Endothelial cell of umbilical vein (primary cell): ENCODE results near the gene PACSIN2. TPM values are rescaled to one million over a fixed set of nuclear protein-coding genes. Genes with fewer than 3 reads are reported as not detected.

Experiments used
- BruUV-seq: library from RNA; stranded (reverse); fragments of 400-500 nt; replicated peaks from 2 replicates; lab custom pipeline; 2021; lab: Mats Ljungman, UMichigan
- CTCF ChIA-PET: fragments of 300-600, 350-600 bp; sonication (Branson Sonifier 250); formaldehyde crosslinking; loops from one replicate; lab custom pipeline; 2021; ENCODE audit warnings: antibody characterized with exemption, inconsistent platforms; lab: Charles Lee
- POLR2A ChIA-PET: fragments of 300-600, 350-600 bp; sonication (Branson Sonifier 250); formaldehyde crosslinking; loops from one replicate; lab custom pipeline; 2021; ENCODE audit warnings: antibody characterized with exemption, inconsistent platforms; lab: Charles Lee
- DNase-seq: peaks from one replicate; pipeline ENCODE4 v3.0.0-alpha.2; 2011; ENCODE audit warnings: low read depth, low spot score
- FAIRE-seq: peaks from 2 replicates; lab custom pipeline; 2011; peaks lifted over from hg19 to GRCh38; lab: Jason Lieb, UNC
- H2AFZ ChIP-seq: 2 replicates; pipeline ENCODE4 v1.6.0; 2012; ENCODE audit warnings: low read depth, low read length, control low read depth, inconsistent platforms
- H3K27ac ChIP-seq: 2 replicates; pipeline ENCODE4 v1.5.1; 2011; ENCODE audit warnings: low read depth, mild to moderate bottlenecking, control low read depth, low read length, moderate library complexity; ENCODE audit not compliant: insufficient read depth
- H3K27me3 ChIP-seq, 2 experiments: 2 replicates each; pipeline versions ENCODE4 v1.6.0 to v1.6.1; 2011; ENCODE audit warnings: low read length in 2 of 2, mixed read lengths in 1 of 2; ENCODE audit not compliant: control insufficient read depth in 2 of 2, insufficient read depth in 2 of 2
- H3K36me3 ChIP-seq, 2 experiments: 2 replicates in 1 of 2; 3 replicates in 1 of 2; pipeline ENCODE4 v1.5.1; 2011; ENCODE audit warnings: low read length in 2 of 2, mild to moderate bottlenecking in 1 of 2, moderate library complexity in 1 of 2; ENCODE audit not compliant: control insufficient read depth in 2 of 2, insufficient read depth in 2 of 2; ENCODE audit errors: extremely low read depth in 1 of 2
- H3K4me1 ChIP-seq: 3 replicates; pipeline ENCODE4 v1.5.1; 2011; ENCODE audit warnings: mild to moderate bottlenecking, low read length; ENCODE audit not compliant: control insufficient read depth, insufficient read depth; ENCODE audit errors: extremely low read depth
- H3K4me2 ChIP-seq: 2 replicates; pipeline ENCODE4 v1.6.1; 2011; ENCODE audit warnings: low read length, control low read depth, mixed read lengths; ENCODE audit not compliant: insufficient read depth
- H3K4me3 ChIP-seq, 3 experiments: fragments of 200-600 bp in 1 of 3; sonication (generic), shearing (Covaris generic) in 1 of 3; replicated peaks in 1 of 3; 2 replicates each; pipeline ENCODE4 v1.5.1; 2011 to 2016; ENCODE audit warnings: control low read depth in 3 of 3, low read length in 3 of 3, mild to moderate bottlenecking in 2 of 3, inconsistent platforms in 1 of 3, low read depth in 1 of 3, moderate library complexity in 1 of 3; ENCODE audit not compliant: insufficient read depth in 1 of 3
- H3K79me2 ChIP-seq: 2 replicates; pipeline ENCODE4 v1.6.0; 2012; ENCODE audit warnings: low read length, inconsistent platforms; ENCODE audit not compliant: control insufficient read depth, insufficient read depth
- H3K9ac ChIP-seq: replicated peaks from 2 replicates; pipeline ENCODE3; 2011; ENCODE audit warnings: low read length, control low read depth; ENCODE audit not compliant: insufficient read depth; ENCODE audit errors: extremely low read depth
- H3K9me1 ChIP-seq: replicated peaks from 3 replicates; pipeline ENCODE4 v1.6.0; 2011; ENCODE audit warnings: mild to moderate bottlenecking, low read length; ENCODE audit not compliant: control insufficient read depth, insufficient read depth; ENCODE audit errors: extremely low read depth
- H3K9me3 ChIP-seq: replicated peaks from 2 replicates; pipeline ENCODE4 v1.5.1; 2012; ENCODE audit warnings: low read length, inconsistent platforms; ENCODE audit not compliant: control insufficient read depth, insufficient read depth
- H4K20me1 ChIP-seq: replicated peaks from 2 replicates; pipeline ENCODE3; 2011; ENCODE audit warnings: mild to moderate bottlenecking, low read length; ENCODE audit not compliant: control insufficient read depth, insufficient read depth; ENCODE audit errors: extremely low read depth
- EZH2 ChIP-seq: IDR thresholded peaks from 2 replicates; pipeline ENCODE4 v1.6.1; 2012; ENCODE audit warnings: borderline replicate concordance, low read depth, mild to moderate bottlenecking, moderate library complexity, low read length, inconsistent platforms; ENCODE audit not compliant: severe bottlenecking
- FOS ChIP-seq: IDR thresholded peaks from 2 replicates; pipeline ENCODE4 v1.6.1; 2011; ENCODE audit warnings: mild to moderate bottlenecking, low read length, moderate library complexity, borderline replicate concordance; ENCODE audit not compliant: insufficient read depth
- GATA2 ChIP-seq: IDR thresholded peaks from 2 replicates; pipeline ENCODE4 v1.7.0; 2011; ENCODE audit warnings: low read depth, mild to moderate bottlenecking, moderate library complexity, mixed read lengths, low read length; ENCODE audit not compliant: insufficient read length, insufficient read depth
- JUN ChIP-seq: IDR thresholded peaks from 2 replicates; pipeline ENCODE4 v1.6.1; 2011; ENCODE audit warnings: borderline replicate concordance, low read depth; ENCODE audit not compliant: insufficient read length, insufficient read depth
- MYC ChIP-seq: IDR thresholded peaks from one replicate; pipeline ENCODE4 v1.6.1; 2011; ENCODE audit warnings: mild to moderate bottlenecking, low read depth, low read length
- POLR2A ChIP-seq: IDR thresholded peaks from 2 replicates; pipeline ENCODE4 v1.6.1; 2012; ENCODE audit warnings: low read depth, mild to moderate bottlenecking, control low read depth, low read length
- POLR2AphosphoS5 ChIP-seq: IDR thresholded peaks from 2 replicates; pipeline ENCODE4 v1.6.1; 2012; ENCODE audit warnings: low read depth, mild to moderate bottlenecking, control low read depth, low read length, moderate library complexity; ENCODE audit not compliant: insufficient read depth
- dilution Hi-C: fragments of 300-500 bp; cut with MboI; formaldehyde crosslinking; loops from one replicate; pipeline ENCODE4 v1.15.0; 2019; ENCODE audit warnings: low sequenced_read_pairs; ENCODE audit not compliant: extremely low pct_ligation_motif_present
- intact Hi-C: fragments of 100-400 bp; cut with micrococcal nuclease; formaldehyde crosslinking; loops from one replicate; pipeline ENCODE4 v1.10.0; 2022
- polyA plus RNA-seq, 4 experiments: library from polyadenylated mRNA; depleted of rRNA in 3 of 4; stranded (reverse) in 3 of 4; unstranded in 1 of 4; fragments of >200 nt; gene quantifications; 2 replicates each; pipeline versions ENCODE4 v1.2.1 to v1.2.3, GENCODE V29; 2011 to 2012; ENCODE audit warnings: missing spikeins in 1 of 4
- total RNA-seq: library from RNA; stranded (reverse); gene quantifications from 2 replicates; pipeline ENCODE4 v1.2.3, GENCODE V29; 2021
- TF ChIP-seq, protein P1 (sequence below): IDR thresholded peaks from 2 replicates; pipeline ENCODE4 v1.6.1; 2011; ENCODE audit not compliant: insufficient read depth, insufficient read length
- TF ChIP-seq, protein P2 (sequence below), 2 donors: IDR thresholded peaks; 1 replicate in 1 of 2; 2 replicates in 1 of 2; pipeline ENCODE4 v1.5.1; 2011; ENCODE audit warnings: low read length in 2 of 2, mild to moderate bottlenecking in 2 of 2, moderate library complexity in 2 of 2, control low read depth in 1 of 2, inconsistent platforms in 1 of 2, low read depth in 1 of 2; ENCODE audit not compliant: insufficient read depth in 1 of 2; ENCODE audit errors: extremely low read depth in 1 of 2

Gene PACSIN2
- total and polyA plus RNA-seq, 2 donors (not counting 3 experiments of a cell fraction or from before 2014, with no cell fraction given): 46.2 to 64.5 TPM

DNA sequence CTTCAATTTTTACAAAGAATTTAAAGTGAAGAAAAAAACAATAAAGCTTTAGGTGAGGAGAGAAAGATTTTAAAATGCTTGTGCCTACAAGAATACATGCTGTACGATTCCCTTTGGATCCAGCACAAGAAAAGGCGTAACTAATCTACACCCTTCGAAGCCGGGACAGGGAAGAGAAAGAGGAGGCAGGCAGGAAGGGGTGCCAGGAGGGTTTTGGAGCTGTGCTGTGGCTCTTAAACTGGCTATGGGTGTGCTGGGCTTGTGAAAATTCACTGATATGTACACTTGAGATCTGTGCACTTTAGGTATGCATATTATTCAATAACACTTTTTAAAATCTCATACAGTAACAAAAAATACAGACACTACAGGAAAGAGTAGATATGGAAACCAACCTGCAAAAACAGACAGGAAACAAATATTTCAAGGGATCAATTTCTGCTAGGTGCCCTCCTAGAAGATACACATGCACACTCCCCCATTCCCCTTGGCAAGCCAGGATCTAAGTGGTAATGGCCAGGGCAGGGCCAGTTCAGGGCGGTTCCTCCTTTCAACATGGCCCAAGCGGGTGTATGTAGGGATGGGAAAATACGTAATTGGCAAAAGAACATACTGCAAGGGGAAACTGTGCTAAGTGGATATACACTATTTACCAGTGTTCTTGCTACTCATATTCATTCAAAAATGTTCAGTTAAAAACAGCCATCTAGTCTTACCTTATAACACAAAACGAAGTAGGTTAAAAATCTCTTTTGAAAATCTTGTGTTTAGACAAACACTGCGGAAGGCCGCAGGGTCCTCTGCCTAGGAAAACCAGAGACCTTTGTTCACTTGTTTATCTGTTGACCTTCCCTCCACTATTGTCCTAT lies 54.2 kb downstream of the PACSIN2 start:
- peaks cover 35% of the 10 kb centered on the region for H3K4me1 ChIP-seq
- dilution Hi-C loops: no loop called here
- intact Hi-C loops: loop anchor here (2.0 kb wide), 1 partner anchor 42 kb away; no protein-coding TSS in a partner anchor
- DNase-seq: peak; percentile 37
- no peak overlapping the region for H2AFZ ChIP-seq
- H3K4me2 ChIP-seq: peak overlapping the region; percentile 80
- peak overlapping the region; percentile 87 for H3K27ac ChIP-seq
- H3K27me3 ChIP-seq: no peaks in the 10 kb centered on the region
- BruUV-seq: no TSS peak
- H3K9ac ChIP-seq: peak overlapping the region; percentile 78
- no peaks in the 10 kb centered on the region for H3K36me3 ChIP-seq
- H3K79me2 ChIP-seq: peaks cover 31% of the 10 kb centered on the region
- H3K9me1 ChIP-seq: no peaks in the 10 kb centered on the region
- no peak overlapping the region for H3K4me3 ChIP-seq
- POLR2A ChIA-PET: no interaction called here
- no peaks in the 10 kb centered on the region for H4K20me1 ChIP-seq
- FAIRE-seq: no peak
- H3K9me3 ChIP-seq: no peaks in the 10 kb centered on the region
- TF ChIP-seq POLR2A: no peak
- no peak for TF ChIP-seq EZH2
- no peak for TF ChIP-seq POLR2AphosphoS5
- CTCF ChIA-PET: interaction anchor here (0.8 to 2.0 kb wide), 8 partner anchors 18 to 190 kb away, joined by 3 to 10 read pairs (median 5); partner anchors contain the start of gene PACSIN2

DNA sequence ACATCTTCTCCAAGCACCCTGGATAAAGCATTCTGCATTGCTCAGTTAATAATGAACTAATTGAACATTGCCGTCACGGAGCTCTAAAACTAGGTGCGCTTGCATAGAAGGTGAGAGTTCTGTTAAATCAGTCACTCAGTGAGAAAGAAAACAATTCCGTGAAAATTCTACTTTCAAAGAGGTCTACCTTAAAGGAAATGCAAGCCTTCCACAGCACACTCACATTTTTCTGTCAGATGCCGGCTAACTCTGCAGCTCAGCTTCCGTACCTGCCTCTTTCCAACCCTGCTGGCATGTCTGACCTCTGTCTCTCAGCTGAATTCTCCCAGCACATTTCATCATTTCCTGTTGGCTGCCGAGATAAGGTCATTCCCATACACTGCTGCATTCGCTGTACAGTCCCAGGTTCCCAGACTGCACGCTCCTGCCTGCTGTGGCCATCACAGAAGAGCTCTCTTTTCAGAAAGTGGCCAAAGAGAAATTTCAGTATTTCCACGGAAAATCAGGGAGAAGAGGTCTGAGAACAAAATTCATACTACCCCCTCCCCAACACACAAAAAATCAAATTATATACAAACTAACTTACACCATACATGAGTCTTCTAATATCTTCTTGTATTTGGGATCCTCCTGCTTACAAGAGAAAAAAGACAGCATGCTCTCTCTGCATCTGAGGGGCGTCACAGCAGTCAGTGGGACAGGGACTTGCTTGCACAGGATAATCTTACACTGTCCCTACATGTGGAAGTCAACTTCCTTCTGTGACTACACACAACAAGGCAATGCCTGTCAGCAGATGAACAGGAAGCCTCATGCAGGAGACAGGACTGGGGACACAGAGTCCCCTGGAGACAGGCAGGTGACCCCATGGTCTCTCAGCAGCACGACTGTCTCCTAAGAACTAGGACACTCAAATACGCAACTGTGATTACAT lies 55.1 kb downstream of the PACSIN2 start:
- Histone ChIP-seq H3K4me2 (peak overlapping the region; percentile 80), H3K4me3 (peak overlapping the region in 1 of 3 experiments; percentile 8), H3K9ac (peak overlapping the region; percentile 78), H3K36me3 (no peaks in the 10 kb centered on the region), H3K9me1 (no peaks in the 10 kb centered on the region), H4K20me1 (no peaks in the 10 kb centered on the region), H3K27ac (peak overlapping the region; percentile 87), H3K79me2 (peaks cover 33% of the 10 kb centered on the region), H3K27me3 (no peaks in the 10 kb centered on the region), H2AFZ (no peak overlapping the region), H3K9me3 (no peaks in the 10 kb centered on the region), H3K4me1 (peaks cover 35% of the 10 kb centered on the region)
- DNase-seq: peak; percentile 98
- intact Hi-C loops: loop anchor here (1.0 to 2.0 kb wide), 2 partner anchors 20 to 43 kb away; no protein-coding TSS in a partner anchor
- CTCF ChIA-PET: interaction anchor here (0.8 to 3.8 kb wide), 17 partner anchors 11 to 189 kb away, joined by 3 to 29 read pairs (median 5); partner anchors contain the start of gene PACSIN2
- dilution Hi-C loops: no loop called here
- FAIRE-seq: peak; percentile 97
- TSS peak; percentile 95 for BruUV-seq
- TF ChIP-seq FOS: peak; percentile 39
- TF ChIP-seq JUN: peak; percentile 74
- TF ChIP-seq, protein P1, sequence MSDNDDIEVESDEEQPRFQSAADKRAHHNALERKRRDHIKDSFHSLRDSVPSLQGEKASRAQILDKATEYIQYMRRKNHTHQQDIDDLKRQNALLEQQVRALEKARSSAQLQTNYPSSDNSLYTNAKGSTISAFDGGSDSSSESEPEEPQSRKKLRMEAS: no peak
- no peak for TF ChIP-seq EZH2
- peak; percentile 50 for TF ChIP-seq MYC
- TF ChIP-seq POLR2A: peak; percentile 68
- TF ChIP-seq POLR2AphosphoS5: peak; percentile 86
- peak; percentile 93 for TF ChIP-seq GATA2
- TF ChIP-seq, protein P2, sequence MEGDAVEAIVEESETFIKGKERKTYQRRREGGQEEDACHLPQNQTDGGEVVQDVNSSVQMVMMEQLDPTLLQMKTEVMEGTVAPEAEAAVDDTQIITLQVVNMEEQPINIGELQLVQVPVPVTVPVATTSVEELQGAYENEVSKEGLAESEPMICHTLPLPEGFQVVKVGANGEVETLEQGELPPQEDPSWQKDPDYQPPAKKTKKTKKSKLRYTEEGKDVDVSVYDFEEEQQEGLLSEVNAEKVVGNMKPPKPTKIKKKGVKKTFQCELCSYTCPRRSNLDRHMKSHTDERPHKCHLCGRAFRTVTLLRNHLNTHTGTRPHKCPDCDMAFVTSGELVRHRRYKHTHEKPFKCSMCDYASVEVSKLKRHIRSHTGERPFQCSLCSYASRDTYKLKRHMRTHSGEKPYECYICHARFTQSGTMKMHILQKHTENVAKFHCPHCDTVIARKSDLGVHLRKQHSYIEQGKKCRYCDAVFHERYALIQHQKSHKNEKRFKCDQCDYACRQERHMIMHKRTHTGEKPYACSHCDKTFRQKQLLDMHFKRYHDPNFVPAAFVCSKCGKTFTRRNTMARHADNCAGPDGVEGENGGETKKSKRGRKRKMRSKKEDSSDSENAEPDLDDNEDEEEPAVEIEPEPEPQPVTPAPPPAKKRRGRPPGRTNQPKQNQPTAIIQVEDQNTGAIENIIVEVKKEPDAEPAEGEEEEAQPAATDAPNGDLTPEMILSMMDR (IDR thresholded peaks at IDR 0.05; ENCODE audit: extremely low read depth in 1 of 2, insufficient read depth in 1 of 2, low read depth in 1 of 2, low read length in 2 of 2): no peak
- POLR2A ChIA-PET: interaction anchor here (1.1 to 1.6 kb wide), 2 partner anchors 40 to 55 kb away, joined by 4 to 8 read pairs; partner anchors contain the start of gene PACSIN2
